Subcutaneous adipose tissue (tissue), 4 donors: ENCODE results near the gene ZNF664. TPM values are rescaled to one million over a fixed set of nuclear protein-coding genes. Genes with fewer than 3 reads are reported as not detected.

Source experiments
- total RNA-seq, 4 donors: library from RNA; depleted of rRNA; stranded (reverse); fragments of >200 nt; gene quantifications; one replicate each; pipeline ENCODE4 v1.1.0, GENCODE V29; 2016
- TF ChIP-seq, protein P1 (sequence below): fragments of 450-650 bp; IDR thresholded peaks from one replicate; pipeline ENCODE4 v1.5.1; 2016; ENCODE audit warnings: low read depth, mild to moderate bottlenecking, control low read depth, antibody characterized with exemption, moderate library complexity

The ZNF664 gene
- total RNA-seq, 4 donors from 2014 or later = 80.2 to 115 (median 92.6) TPM

DNA sequence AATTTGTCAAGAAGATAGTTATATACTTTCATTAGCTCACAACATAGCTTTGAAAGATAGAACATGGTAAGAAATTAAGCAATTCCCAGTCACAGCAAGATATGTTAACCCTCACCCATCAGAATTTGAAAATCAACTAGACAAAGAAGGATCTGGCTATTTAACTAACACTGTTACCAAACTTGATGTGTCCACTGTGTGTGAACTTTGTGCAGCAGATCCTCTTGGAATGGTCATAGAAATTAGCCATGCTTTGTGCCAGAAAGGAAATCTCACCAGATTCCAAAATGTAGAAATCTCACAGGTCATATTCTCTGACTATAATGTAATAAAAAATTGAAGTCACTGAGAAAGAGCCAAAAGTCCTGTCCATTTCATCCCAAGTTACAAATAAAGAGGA is 46.1 kb downstream of the ZNF664 start:
- TF ChIP-seq, protein P1, sequence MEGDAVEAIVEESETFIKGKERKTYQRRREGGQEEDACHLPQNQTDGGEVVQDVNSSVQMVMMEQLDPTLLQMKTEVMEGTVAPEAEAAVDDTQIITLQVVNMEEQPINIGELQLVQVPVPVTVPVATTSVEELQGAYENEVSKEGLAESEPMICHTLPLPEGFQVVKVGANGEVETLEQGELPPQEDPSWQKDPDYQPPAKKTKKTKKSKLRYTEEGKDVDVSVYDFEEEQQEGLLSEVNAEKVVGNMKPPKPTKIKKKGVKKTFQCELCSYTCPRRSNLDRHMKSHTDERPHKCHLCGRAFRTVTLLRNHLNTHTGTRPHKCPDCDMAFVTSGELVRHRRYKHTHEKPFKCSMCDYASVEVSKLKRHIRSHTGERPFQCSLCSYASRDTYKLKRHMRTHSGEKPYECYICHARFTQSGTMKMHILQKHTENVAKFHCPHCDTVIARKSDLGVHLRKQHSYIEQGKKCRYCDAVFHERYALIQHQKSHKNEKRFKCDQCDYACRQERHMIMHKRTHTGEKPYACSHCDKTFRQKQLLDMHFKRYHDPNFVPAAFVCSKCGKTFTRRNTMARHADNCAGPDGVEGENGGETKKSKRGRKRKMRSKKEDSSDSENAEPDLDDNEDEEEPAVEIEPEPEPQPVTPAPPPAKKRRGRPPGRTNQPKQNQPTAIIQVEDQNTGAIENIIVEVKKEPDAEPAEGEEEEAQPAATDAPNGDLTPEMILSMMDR = no peak

DNA sequence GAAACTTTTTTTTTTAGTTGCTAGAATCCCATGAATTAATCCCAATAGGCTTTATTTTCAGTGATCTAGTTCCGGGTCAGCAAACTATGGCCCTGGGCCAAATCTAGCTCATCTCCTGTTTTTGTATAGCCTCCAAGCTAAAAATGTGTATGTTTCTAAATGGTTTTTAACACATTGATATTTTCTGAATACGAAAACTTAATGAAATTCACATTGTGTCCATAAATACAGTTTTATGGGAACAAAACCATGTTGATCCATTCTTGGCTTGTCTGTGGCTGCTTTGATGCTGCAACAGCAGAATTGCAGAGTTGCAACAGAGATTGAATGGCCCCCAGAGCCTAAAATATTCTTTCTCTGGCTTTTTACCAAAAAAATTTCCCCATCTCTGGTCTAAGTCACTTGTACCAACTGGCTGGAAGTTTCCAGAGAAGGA is 47.5 kb downstream of the ZNF664 start:
- TF ChIP-seq, protein P1 = no peak

DNA sequence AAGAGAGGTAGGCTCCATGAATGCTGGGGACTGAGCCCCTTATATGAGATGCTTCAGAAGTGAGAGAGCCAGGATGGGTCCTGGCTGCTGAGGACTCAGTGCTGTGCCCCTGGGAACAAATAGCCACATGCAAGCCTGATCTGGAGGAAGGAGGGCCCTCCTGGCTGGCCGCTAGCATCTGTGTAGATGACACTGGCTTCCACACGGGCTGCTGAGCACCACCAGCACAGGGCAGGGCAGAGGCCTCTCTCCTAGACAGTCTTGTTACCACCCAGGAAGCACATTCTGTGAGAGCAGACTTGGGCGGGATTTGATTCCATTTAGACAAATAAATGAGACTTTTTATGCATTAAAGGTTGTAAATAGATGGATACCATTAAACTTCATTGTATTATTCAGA is 48.0 kb downstream of the ZNF664 start:
- TF ChIP-seq, protein P1 = no peak

DNA sequence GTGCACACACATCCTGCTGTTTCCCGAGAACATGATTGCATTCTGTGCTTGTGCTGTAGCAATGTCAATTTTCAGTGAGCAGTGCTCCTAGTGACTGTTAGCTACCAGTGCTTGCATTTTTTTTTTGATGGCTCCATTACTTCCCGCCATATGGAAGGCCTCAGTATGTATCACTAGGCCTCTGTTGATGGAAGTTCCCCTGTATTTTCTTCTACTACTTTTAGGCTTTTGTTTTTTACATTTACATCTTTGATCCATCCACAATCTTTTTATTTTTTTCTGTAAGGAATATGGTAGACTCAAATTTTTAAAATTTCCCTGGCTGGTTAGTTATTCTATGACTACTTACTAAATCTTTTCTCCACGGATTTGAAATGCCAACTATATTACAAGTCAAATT is 49.1 kb downstream of the ZNF664 start:
- TF ChIP-seq, protein P1 = no peak

DNA sequence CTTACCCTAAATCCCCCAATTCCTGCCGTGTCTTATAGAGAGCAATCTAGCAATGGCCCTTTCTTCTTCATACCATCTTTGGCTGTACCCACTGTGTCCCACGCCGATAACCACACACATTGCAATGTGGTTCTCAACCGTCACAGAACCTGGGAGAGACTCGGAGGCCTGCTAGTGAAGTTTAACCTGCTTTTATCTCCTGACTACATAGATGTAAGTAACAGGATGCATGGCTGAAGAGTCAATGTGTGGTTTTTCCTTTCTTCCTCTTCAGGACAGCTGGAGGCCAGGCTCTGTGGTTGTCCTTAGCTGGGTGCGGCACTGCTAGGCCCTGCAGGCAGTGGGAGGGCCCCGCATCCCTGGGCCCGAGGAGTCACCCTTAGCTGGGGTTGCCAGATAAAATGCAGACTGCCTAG is 51.3 kb downstream of the ZNF664 start:
- TF ChIP-seq, protein P1 = no peak

DNA sequence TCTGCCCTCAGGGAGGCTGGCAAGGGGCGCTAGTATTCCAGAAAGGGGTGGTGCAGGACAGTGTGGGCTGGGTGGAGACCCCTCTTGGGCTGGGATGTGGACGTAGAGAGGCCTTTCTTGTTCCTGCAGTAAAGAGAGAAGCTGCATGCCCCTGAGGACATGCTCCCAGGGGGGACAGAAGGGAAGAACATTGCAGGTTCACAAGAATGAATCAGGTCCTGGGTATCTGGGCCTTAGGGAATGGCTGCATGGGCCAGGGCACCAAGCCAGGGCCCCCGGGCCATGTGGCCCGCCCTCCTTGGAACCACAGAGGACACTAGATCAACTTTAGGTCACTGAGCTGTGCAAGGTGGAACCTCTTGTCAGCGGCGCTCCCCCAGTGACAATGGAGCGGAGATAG is 51.8 kb downstream of the ZNF664 start:
- TF ChIP-seq, protein P1 = no peak

DNA sequence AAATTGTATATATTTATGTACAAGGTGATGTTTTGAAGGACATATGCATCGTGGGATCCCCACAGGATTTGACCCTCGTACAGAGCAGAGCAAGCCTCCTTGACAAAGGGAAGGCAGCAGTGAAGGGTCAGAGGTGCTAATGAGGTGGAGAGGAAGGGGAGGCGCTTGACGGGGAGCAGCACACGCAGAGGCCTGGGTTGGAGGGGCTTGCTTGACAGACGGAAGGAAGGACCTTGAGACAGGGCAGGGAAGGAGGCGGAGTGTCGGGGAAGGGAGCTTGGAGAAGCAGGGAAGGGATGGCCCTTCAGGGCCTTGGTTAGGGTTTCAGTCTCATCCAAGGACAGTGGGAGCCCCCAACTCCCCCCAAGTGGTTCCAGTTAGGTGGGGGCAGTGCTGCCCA is 52.6 kb downstream of the ZNF664 start:
- TF ChIP-seq, protein P1 = no peak
